COLO668 (cell line): Measurements from ENCODE around the gene PHF20.
A peak's percentile ranks its signal among the peaks of the same experiment; 100 is the strongest.
"Not testable (repeated sequence)": the region's sequence is repeated elsewhere in the genome, so short reads cannot be mapped to it uniquely, and the experiment has no call there.

ENCODE experiments used
- DNase-seq: peaks from one replicate; lab custom pipeline; 2025; ENCODE audit not compliant: unreplicated experiment; lab: John Stamatoyannopoulos, UW

PHF20 gene

DNA sequence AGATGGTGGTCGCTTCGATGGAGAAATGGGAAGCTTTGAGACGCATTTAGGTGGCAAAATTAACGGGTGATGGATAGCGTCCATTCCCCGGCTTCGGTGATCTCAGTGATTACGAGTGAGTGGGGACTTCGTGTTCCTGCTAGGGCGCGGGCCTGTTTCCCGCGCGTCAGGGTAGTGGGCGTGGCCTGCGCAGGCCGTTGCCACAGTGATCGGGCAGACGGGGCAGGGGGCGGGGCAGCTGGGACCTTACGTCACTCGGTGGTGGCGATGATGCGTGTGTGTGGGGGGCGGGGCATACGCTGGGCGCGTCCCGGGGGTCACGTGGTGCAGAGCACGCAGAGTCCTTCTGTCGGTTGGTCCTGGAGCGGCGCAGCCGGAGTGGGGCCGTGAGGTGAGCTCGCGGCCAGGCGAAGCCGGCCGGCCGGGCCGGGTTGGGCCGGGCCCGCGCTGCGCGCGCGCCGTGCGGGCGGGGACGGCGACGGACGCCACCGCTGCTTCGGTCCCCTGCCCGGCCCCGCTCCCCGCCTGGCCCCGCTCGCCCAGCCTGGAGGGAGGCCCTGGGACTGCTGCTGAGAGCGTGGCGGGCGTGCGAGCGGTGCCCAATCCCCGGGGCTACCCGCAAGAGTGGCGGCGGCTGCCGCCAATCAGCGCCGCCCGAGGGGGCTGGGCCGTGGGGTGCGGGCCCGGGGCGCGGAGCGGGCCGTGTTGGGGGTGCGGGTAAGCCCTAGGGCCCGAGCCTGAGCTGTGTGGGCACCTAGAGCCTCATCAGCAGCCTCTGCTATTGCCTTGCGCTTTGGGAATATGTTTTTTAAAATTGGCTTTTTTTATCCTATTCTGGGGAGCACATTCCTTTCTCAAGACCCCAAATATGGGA, at the start of gene PHF20:
Gene PHF20 (plus strand): TSS at position 327 of the 874 bp plus-strand sequence. CDS start 29,508 bp downstream, outside the sequence.
- DNase-seq, result peak; percentile 98

DNA sequence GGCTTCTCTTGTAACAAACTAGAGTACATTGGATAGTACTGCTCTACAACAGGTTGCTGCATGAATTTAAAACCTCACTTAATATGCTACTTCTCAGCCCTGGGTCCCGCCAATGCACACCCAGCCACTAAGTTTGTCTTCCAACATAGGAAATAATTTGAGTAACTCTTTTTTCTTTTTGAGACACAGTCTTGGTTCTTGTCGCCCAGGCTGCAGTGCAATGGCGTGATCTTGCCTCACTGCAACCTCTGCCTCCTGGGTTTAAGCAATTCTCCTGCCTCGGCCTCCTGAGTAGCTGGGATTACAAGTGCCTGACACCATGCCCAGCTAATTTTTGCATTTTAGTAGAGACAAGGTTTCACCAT, 48.6 kb upstream of the PHF20 start:
- DNase-seq, result not testable (repeated sequence)

DNA sequence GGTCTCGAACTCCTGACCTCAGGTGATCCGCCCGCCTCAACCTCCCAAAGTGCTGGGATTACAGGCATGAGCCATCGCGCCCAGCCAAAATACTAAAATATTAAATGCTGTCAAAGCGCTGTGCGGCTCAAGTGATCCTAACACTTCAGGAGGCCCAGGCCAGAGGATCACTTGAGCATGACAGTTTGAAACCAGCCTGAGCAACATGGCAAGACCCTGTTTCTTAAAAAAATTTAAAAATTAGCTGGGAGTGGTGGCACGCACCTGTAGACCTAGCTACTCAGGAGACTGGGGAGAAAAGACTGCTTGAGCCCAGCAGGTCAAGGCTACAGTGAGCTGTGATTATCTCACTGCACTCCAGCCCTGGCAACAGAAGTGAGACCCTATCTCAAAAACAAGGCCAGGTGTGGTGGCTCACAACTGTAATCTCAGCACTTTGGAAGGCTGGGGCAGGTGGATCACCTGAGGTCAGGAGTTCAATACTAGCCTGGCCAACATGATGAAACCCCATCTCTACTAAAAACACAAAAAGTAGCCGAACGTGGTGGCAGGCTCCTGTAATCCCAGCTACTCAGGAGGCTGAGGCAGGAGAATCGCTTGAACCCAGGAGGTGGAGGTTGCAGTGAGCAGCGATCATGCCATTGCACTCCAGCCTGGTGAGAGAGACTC, 48.0 kb upstream of the PHF20 start:
- DNase-seq, result not testable (repeated sequence)

- DNase-seq, result no peak
Observed at GRCh38 chr20:35724321-35725230, 47.2 kb upstream of the PHF20 start.

DNA sequence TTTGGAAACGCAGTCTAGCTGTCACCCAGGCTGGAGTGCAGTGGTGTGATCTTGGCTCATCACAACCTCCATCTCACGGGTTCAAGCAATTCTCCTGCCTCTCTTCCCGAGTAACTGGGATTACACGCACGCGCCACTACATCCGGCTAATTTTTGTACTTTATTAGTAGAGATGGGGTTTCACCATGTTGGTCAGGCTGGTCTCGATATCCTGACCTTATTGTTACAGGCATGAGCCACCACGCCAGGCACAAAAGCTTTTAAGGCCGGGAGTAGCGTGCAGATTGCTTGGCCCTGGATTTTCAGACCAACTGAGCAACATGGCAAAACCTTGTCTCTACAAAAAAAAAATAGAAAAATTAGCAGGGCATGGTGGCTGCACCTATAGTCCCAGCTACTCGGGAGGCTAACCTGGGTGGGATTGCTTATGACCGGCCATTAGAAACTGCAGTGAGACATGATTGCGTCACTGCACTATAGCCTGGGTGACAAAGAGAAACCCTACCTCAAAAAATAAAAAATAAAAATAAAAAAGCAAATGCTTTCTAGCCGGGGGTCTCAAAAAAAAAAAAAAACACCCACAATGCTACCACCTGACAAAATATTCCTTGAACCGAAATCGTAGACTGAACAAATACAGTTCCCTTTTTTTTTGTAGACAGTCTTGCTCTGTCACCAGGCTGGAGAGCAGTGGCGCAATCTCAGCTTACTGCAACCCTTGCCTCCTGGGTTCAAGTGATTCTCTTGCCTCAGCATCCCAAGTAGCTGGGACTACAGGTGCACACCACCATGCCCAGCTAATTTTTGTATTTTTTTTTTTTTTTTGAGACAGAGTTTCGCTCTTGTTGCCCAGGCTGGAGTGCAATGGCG, 44.7 kb upstream of the PHF20 start:
- no peak for DNase-seq

DNA sequence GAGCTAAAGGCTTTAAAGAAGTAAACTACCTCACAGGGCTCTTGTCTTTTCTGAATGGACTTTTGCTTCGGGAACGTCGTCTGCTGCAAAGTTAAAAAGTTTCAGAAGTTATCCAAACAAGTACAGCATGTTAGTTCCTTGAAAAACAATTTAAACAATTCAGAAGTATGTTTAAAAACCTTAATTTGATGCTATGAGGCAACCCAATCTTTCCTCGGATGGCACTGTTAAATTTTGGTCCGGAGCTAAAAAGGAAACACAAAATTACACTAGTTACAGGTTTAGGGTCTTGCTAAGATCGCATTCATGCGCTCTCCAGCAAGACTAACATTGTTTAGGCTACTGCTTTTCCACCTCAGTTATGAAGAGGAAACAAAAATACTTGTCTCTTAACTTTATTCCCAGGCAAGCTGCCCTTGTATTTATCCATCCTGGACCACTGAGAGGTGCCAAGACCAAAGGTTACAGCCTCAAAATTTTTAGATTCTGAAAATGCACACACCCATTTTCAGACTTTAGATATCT, 42.5 kb upstream of the PHF20 start:
- DNase-seq, result no peak

DNA sequence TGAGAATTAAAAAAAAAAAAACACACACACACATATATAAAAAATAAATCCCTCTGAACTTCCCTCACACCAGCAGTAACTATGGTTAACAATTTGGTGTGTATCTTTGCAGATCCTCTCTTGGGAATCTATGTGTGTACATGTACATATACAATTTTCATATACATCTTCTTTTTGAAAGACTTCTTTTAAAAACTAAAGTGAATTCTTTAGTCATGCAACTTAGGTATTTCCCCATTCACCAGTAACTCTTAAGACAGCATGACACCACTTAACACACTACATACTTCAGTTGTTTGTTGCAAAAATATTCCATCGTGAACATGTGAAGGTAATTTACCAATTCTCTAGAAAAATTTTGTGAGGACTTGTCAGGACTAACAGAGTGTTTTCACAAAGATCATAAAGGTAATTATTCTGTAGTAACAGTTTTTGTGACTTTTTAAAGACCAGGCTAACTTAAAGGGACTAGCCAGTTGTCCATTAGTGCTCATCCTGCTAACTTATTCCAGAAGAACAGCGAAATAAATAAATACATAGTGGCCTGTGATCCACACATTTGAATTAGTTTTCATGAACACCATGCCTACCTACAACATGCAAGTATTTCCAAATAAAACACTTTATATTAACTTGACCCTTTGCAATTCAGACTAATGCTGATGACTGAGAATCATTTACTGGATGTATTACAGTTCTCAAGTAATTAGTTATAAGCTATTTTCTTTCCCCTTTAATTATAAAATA, 41.8 kb upstream of the PHF20 start:
- DNase-seq, result no peak

GRCh38 chr20:35730583-35731468, 41.0 kb upstream of the PHF20 start:
- no peak for DNase-seq

- no peak for DNase-seq
Observed at GRCh38 chr20:35731469-35731788, 40.4 kb upstream of the PHF20 start.

- DNase-seq, result no peak
Observed at GRCh38 chr20:35731862-35732643, 39.8 kb upstream of the PHF20 start.

DNA sequence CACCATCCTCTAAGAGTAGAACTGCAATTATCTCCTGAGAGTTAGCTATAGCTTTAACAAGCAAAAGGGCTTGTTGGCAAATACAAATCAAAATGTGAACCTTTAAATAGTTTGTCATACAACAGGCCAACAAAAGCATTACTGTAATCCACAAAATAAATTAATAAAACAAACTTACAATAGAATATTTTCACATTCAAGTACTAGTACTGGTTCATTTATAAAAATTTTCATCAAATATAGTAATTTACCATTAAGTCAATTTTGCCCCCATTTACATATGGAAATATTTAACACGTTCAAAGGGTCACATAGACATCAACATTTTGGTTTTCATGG, 39.2 kb upstream of the PHF20 start:
- no peak for DNase-seq

DNA sequence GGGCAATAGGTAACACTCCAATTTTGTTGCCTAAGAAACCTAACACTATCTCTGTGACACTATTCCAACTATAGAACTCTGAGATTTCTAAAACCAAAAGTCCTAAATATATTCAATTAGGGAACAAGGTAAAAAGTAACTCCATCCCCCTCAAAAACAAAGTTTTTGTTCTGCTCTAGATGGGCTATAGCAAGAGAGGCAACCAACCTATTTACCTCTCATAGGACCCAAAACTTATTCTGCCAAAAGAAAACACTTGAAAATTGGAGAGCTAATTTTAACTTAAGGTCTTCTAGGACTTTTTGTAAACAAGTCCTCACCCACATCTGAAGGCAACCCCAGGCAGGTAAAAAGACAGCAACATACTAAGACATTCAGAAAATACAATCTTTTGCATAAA, 37.4 kb upstream of the PHF20 start:
- no peak for DNase-seq

DNA sequence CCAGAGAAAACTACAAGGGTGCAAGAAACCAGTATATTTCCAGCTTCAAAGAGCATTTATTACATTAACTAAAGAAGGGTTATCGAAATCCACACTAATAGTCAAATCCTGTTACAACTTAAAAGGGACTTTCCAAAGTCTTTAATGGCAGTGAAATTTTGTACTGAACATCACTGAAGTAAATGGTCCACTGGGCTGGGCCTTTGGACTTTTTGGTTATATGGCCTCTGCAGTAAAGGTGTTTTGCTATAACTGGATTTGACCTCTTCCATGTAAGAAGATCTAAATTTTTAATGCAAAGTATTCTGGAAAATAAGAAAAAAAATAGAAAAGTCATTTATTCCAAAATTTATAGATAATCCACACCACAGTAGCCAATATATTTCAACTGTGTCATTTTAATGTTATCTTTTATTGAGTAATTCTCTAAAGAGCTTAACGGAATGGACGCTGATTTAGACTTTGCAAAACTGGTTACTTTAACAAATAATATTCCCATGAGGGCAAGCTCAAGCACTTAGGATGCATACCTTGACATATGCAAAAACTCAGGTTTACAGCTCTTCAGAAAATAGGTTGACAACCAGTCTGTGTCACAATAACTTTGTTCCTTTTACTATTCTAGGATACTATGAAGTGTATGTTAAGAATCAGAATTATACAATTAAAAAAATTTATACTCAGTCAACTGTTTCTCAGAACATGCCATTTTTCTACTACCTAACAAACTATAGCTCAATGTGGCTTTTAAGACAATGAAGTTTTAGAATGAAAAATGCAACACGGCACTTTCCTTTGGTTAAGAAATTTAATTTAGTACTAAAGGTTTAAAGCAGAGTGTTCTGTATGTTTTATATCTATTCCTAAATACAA, 36.8 kb upstream of the PHF20 start:
- no peak for DNase-seq

GRCh38 chr20:35735826-35736470, 35.9 kb upstream of the PHF20 start:
- DNase-seq, result no peak

DNA sequence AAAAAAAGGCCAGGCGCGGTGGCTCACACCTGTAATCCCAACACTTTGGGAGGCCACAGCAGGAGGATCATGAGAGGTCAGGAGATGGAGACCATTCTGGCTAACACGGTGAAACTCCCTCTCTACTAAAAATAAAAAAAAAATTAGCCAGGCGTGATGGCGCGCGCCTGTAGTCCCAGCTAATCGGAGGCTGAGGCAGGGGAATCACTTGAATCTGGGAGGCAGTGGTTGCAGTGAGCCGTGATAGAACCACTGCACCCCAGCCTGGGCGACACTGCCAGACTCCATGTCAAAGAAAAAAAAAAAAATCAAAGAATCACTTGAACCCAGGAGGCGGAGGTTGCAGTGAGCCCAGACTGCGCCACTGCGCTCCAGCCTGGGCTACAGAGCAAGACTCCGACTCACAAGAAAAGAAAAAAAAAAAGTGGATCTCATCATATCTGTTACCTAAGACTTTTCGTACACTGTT, 33.9 kb upstream of the PHF20 start:
- no peak for DNase-seq

DNA sequence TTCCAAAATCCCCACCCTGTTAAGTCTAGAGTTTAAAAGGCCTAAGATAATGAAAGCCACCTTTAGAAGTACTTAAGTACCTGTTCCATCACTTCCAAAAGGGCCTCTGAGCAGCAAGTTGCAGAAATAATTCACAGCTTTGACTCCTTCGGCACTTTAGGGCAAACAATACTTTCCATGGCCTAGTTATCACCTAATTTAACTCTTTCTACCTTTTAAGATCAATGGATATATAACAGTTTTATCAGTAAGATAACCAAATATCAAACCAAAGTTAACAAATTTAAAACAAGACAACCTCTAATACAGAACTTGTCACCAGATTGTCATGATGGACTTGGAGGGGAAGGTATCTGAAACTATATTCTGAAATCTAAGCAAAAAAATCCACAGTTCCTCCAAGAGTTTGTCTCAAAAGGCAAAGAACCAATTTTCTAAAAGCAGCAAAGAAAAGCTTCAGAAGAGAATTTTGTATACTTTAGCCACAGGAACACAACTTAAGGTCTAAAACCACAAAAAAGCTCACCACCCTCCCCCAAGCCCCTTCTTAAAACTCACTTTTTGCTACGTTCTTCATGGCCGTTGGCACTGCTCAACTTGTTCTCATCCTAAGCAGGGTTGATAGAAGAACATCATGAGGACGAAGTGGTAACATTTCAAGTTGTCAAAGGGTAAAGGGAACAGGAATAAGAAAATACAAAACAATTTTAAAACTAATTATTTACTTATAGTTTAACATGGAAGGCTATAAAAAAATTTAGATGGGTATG, 33.2 kb upstream of the PHF20 start:
- DNase-seq, result no peak
